Measurements from ENCODE around the gene SKA2. TPM values are rescaled to one million over a fixed set of nuclear protein-coding genes. Genes with fewer than 3 reads are reported as not detected.

Gene SKA2
- total and polyA plus RNA-seq, 2 of the 8 experiments (the other 6 are each of a cell fraction or from before 2014, with no cell fraction given) = 15.6 to 95.8 TPM

- no peak overlapping the region for H3K4me3 ChIP-seq (ENCODE audit: extremely low read depth in 1 of 4, insufficient read depth in 2 of 4, low read depth in 3 of 4, low read length in 4 of 4)
- H3K23me2 ChIP-seq (ENCODE audit: low read depth, low read length) = no peaks in the 10 kb centered on the region
- no peak overlapping the region for H3K27ac ChIP-seq (ENCODE audit: low read depth, low read length)
- H3K4me1 ChIP-seq (replicated peaks in 1 of 4; ENCODE audit: control insufficient read depth in 3 of 4, insufficient read depth in 4 of 4, low read length in 3 of 4) = no peaks in the 10 kb centered on the region
- H4K8ac ChIP-seq (ENCODE audit: extremely low read depth, insufficient read depth, low read length) = no peak overlapping the region
- H3K79me1 ChIP-seq (ENCODE audit: low read depth, low read length) = no peaks in the 10 kb centered on the region
- ChIA-PET POLR2A (ENCODE audit: partially characterized antibody) (interaction anchor here (1.2 kb wide), 1 partner anchor 21 kb away, joined by 3 read pairs; no protein-coding TSS in a partner anchor), CTCF (ENCODE audit: partially characterized antibody) (interaction anchor here (1.7 kb wide), 1 partner anchor 24 kb away, joined by 6 read pairs; no protein-coding TSS in a partner anchor)
- H3K14ac ChIP-seq (ENCODE audit: insufficient read length) = no peak overlapping the region
- H3K4ac ChIP-seq (replicated peaks; ENCODE audit: insufficient read length, low read depth, low read length) = no peak overlapping the region
- H3K56ac ChIP-seq (replicated peaks; ENCODE audit: insufficient read length, low read depth, low read length) = no peak overlapping the region
- no peak for TF ChIP-seq CBX8 (IDR thresholded peaks at IDR 0.05; ENCODE audit: borderline replicate concordance, low read depth, low read length)
- no peak for TF ChIP-seq SIRT6 (IDR thresholded peaks at IDR 0.05; ENCODE audit: low read length)
- TF ChIP-seq ATF3 (IDR thresholded peaks at IDR 0.05; ENCODE audit: insufficient read depth, low read depth, low read length) = no peak
- TF ChIP-seq KDM5A (IDR thresholded peaks at IDR 0.05; ENCODE audit: low read length) = no peak
- TF ChIP-seq CHD1 (IDR thresholded peaks at IDR 0.05; ENCODE audit: low read depth, low read length) = no peak
- no peak for TF ChIP-seq SRF (IDR thresholded peaks at IDR 0.05; ENCODE audit: low read depth, low read length)
- no peak for TF ChIP-seq TEAD4 (IDR thresholded peaks at IDR 0.05; ENCODE audit: low read depth, low read length)
- TF ChIP-seq ZNF274 (IDR thresholded peaks at IDR 0.05; ENCODE audit: borderline replicate concordance, extremely low read depth, low read length) = no peak
- TF ChIP-seq ASH2L (IDR thresholded peaks at IDR 0.05; ENCODE audit: low read length) = no peak
- no peak for TF ChIP-seq NANOG (IDR thresholded peaks at IDR 0.05; ENCODE audit: insufficient read depth, low read depth, low read length, poor library complexity, severe bottlenecking)
- TF ChIP-seq NRF1 (IDR thresholded peaks at IDR 0.05; ENCODE audit: low read depth, low read length) = no peak
- no peak for TF ChIP-seq TAF1 (IDR thresholded peaks at IDR 0.05; ENCODE audit: low read depth, low read length)
- no peak for TF ChIP-seq GTF2F1 (IDR thresholded peaks at IDR 0.05; ENCODE audit: borderline replicate concordance, low read depth, low read length)
- no peak for TF ChIP-seq CEBPB (IDR thresholded peaks at IDR 0.05; ENCODE audit: low read depth, low read length)
- TF ChIP-seq KDM1A (IDR thresholded peaks at IDR 0.05; ENCODE audit: borderline replicate concordance, low read length) = no peak
- no peak for TF ChIP-seq YY1 (IDR thresholded peaks at IDR 0.05; ENCODE audit: low read depth, low read length)
- no peak overlapping the region for H2BK12ac ChIP-seq (ENCODE audit: low read depth, low read length)
- no peaks in the 10 kb centered on the region for H3K79me2 ChIP-seq (ENCODE audit: control insufficient read depth in 1 of 2, insufficient read depth in 2 of 2, low read length in 2 of 2)
- H2AFZ ChIP-seq (ENCODE audit: low read length) = no peak overlapping the region
- no peak overlapping the region for H3K18ac ChIP-seq (ENCODE audit: extremely low read depth, low read length)
- no peak overlapping the region for H3K9ac ChIP-seq (replicated peaks in 1 of 4; ENCODE audit: extremely low read depth in 1 of 4, low read depth in 3 of 4, low read length in 3 of 4)
- no peak for FAIRE-seq
- no peak for DNase-seq (ENCODE audit: low read depth in 1 of 2, low spot score in 2 of 2)
- peaks cover 20 to 59% (median 40%) of the 10 kb centered on the region in 4 experiments for H3K36me3 ChIP-seq (ENCODE audit: control insufficient read depth in 2 of 4, insufficient read depth in 4 of 4, low read length in 3 of 4)
- 82% methylated on average over 2 of the region's 2 CpGs; no CpG with 5 or more reads in 1 of the 2 experiments for WGBS, 2 experiments (ENCODE audit: extremely low coverage in 1 of 2, insufficient coverage in 1 of 2, insufficient read length in 1 of 2, insufficient replicate concordance in 2 of 2, low coverage in 1 of 2, low lambda C conversion rate in 2 of 2, missing lambda C conversion rate in 1 of 2)
- H2BK120ac ChIP-seq (replicated peaks; ENCODE audit: low read depth, low read length) = no peak overlapping the region
- H3K4me2 ChIP-seq (ENCODE audit: insufficient read depth in 1 of 2, low read depth in 2 of 2, low read length in 2 of 2) = no peak overlapping the region
- H2BK5ac ChIP-seq (ENCODE audit: low read depth, low read length) = no peak overlapping the region
- H4K91ac ChIP-seq (replicated peaks; ENCODE audit: insufficient read length, low read length) = no peak overlapping the region
- H4K5ac ChIP-seq (ENCODE audit: insufficient read length, low read depth, low read length) = no peak overlapping the region
- H3K27me3 ChIP-seq (replicated peaks in 1 of 4; ENCODE audit: control insufficient read depth in 3 of 4, extremely low read depth in 1 of 4, insufficient read depth in 3 of 4, low read length in 3 of 4) = no peaks in the 10 kb centered on the region
- no peak overlapping the region for H2AK5ac ChIP-seq (ENCODE audit: low read depth, low read length)
- no peaks in the 10 kb centered on the region for H3K9me3 ChIP-seq (ENCODE audit: insufficient read depth in 2 of 2, low read depth in 1 of 2, low read length in 1 of 2)
- no peak overlapping the region for H2BK20ac ChIP-seq (ENCODE audit: low read length)
- no peak overlapping the region for H3K23ac ChIP-seq (ENCODE audit: insufficient read length)
- H2BK15ac ChIP-seq (ENCODE audit: low read length) = no peak overlapping the region
- no peaks in the 10 kb centered on the region for H4K20me1 ChIP-seq (replicated peaks in 1 of 2; ENCODE audit: control insufficient read depth in 1 of 2, insufficient read depth in 2 of 2, low read length in 2 of 2)
These were observed 35.8 kb upstream of the SKA2 start for GRCh38 chr17:59190806-59191205.
